Adipocyte (in vitro differentiated cells): ENCODE measurements around the gene RGS7BP.

Source experiments
- DNase-seq: peaks from one replicate; pipeline ENCODE4 v3.0.0-alpha.2; 2015; ENCODE audit warnings: low read depth
- H3K27me3 ChIP-seq: replicated peaks from 2 replicates; pipeline ENCODE4 v1.7.0; 2013; ENCODE audit warnings: mild to moderate bottlenecking, low read length, moderate library complexity; ENCODE audit not compliant: control insufficient read depth, insufficient read depth
- H3K36me3 ChIP-seq: 2 replicates; pipeline ENCODE4 v1.7.0; 2013; ENCODE audit warnings: low read length, mild to moderate bottlenecking, moderate library complexity; ENCODE audit not compliant: control insufficient read depth, insufficient read depth, severe bottlenecking
- H3K4me1 ChIP-seq: 2 replicates; pipeline ENCODE4 v1.7.0; 2013; ENCODE audit warnings: mild to moderate bottlenecking, low read length, moderate library complexity; ENCODE audit not compliant: control insufficient read depth, insufficient read depth
- H3K4me3 ChIP-seq: 2 replicates; pipeline ENCODE4 v1.7.0; 2013; ENCODE audit warnings: mild to moderate bottlenecking, low read length, moderate library complexity
- H3K9ac ChIP-seq: 2 replicates; pipeline ENCODE4 v1.7.0; 2013; ENCODE audit warnings: mild to moderate bottlenecking, low read length, moderate library complexity
- H3K9me3 ChIP-seq: 2 replicates; pipeline ENCODE4 v1.7.0; 2013; ENCODE audit warnings: mild to moderate bottlenecking, low read length, moderate library complexity; ENCODE audit not compliant: control insufficient read depth

Gene RGS7BP

GRCh38 chr5:64595031-64595855, 89.4 kb downstream of the RGS7BP start:
- no peak overlapping the region for H3K4me3 ChIP-seq
- H3K4me1 ChIP-seq = peaks cover 10% of the 10 kb centered on the region
- no peak overlapping the region for H3K9ac ChIP-seq
- H3K9me3 ChIP-seq = no peaks in the 10 kb centered on the region
- H3K27me3 ChIP-seq = peaks cover 16% of the 10 kb centered on the region
- DNase-seq = no peak
- H3K36me3 ChIP-seq = no peaks in the 10 kb centered on the region

- peaks cover 10% of the 10 kb centered on the region for H3K4me1 ChIP-seq
- H3K4me3 ChIP-seq = no peak overlapping the region
- H3K36me3 ChIP-seq = no peaks in the 10 kb centered on the region
- H3K9me3 ChIP-seq = no peaks in the 10 kb centered on the region
- H3K9ac ChIP-seq = no peak overlapping the region
- DNase-seq = no peak
- peaks cover 28% of the 10 kb centered on the region for H3K27me3 ChIP-seq
Measured at GRCh38 chr5:64599226-64599625, 93.4 kb downstream of the RGS7BP start.

GRCh38 chr5:64603676-64604075, 97.9 kb downstream of the RGS7BP start:
- peaks cover 36% of the 10 kb centered on the region for H3K27me3 ChIP-seq
- no peaks in the 10 kb centered on the region for H3K4me1 ChIP-seq
- peak; percentile 9 for DNase-seq
- H3K9me3 ChIP-seq = no peaks in the 10 kb centered on the region
- H3K9ac ChIP-seq = no peak overlapping the region
- H3K4me3 ChIP-seq = no peak overlapping the region
- no peaks in the 10 kb centered on the region for H3K36me3 ChIP-seq

- no peak overlapping the region for H3K9ac ChIP-seq
- no peaks in the 10 kb centered on the region for H3K36me3 ChIP-seq
- no peak overlapping the region for H3K4me3 ChIP-seq
- H3K9me3 ChIP-seq = no peaks in the 10 kb centered on the region
- H3K27me3 ChIP-seq = peaks cover 29% of the 10 kb centered on the region
- no peaks in the 10 kb centered on the region for H3K4me1 ChIP-seq
- DNase-seq = no peak
Measured at GRCh38 chr5:64606926-64607325, 101.1 kb downstream of the RGS7BP start.

GRCh38 chr5:64612344-64612961, 106.6 kb downstream of the RGS7BP start:
- no peaks in the 10 kb centered on the region for H3K9me3 ChIP-seq
- peaks cover 21% of the 10 kb centered on the region for H3K27me3 ChIP-seq
- DNase-seq = peak; percentile 89
- H3K4me1 ChIP-seq = no peaks in the 10 kb centered on the region
- H3K4me3 ChIP-seq = no peak overlapping the region
- H3K36me3 ChIP-seq = no peaks in the 10 kb centered on the region
- no peak overlapping the region for H3K9ac ChIP-seq

- Histone ChIP-seq H3K36me3 (no peaks in the 10 kb centered on the region), H3K9ac (no peak overlapping the region), H3K4me1 (peaks cover 6% of the 10 kb centered on the region), H3K4me3 (no peak overlapping the region), H3K27me3 (peaks cover 10% of the 10 kb centered on the region), H3K9me3 (no peaks in the 10 kb centered on the region)
- DNase-seq = no peak
Measured at GRCh38 chr5:64615895-64616294, 110.1 kb downstream of the RGS7BP start.

- H3K36me3 ChIP-seq = no peaks in the 10 kb centered on the region
- peaks cover 29% of the 10 kb centered on the region for H3K27me3 ChIP-seq
- H3K4me1 ChIP-seq = peaks cover 6% of the 10 kb centered on the region
- H3K9ac ChIP-seq = no peak overlapping the region
- no peak overlapping the region for H3K4me3 ChIP-seq
- H3K9me3 ChIP-seq = no peaks in the 10 kb centered on the region
- DNase-seq = no peak
Measured at GRCh38 chr5:64619609-64620008, 113.8 kb downstream of the RGS7BP start.

- Histone ChIP-seq H3K36me3 (no peaks in the 10 kb centered on the region), H3K27me3 (peaks cover 31% of the 10 kb centered on the region), H3K9ac (no peak overlapping the region), H3K9me3 (peaks cover 8% of the 10 kb centered on the region), H3K4me1 (peaks cover 6% of the 10 kb centered on the region), H3K4me3 (no peak overlapping the region)
- DNase-seq = no peak
Measured at GRCh38 chr5:64622991-64623390, 117.2 kb downstream of the RGS7BP start.

GRCh38 chr5:64625678-64626077, 119.9 kb downstream of the RGS7BP start:
- Histone ChIP-seq H3K9me3 (peaks cover 8% of the 10 kb centered on the region), H3K36me3 (no peaks in the 10 kb centered on the region), H3K4me3 (no peak overlapping the region), H3K27me3 (peaks cover 31% of the 10 kb centered on the region), H3K9ac (no peak overlapping the region), H3K4me1 (no peaks in the 10 kb centered on the region)
- DNase-seq = peak; percentile 71

- DNase-seq = no peak
- H3K9me3 ChIP-seq = peaks cover 8% of the 10 kb centered on the region
- peaks cover 10% of the 10 kb centered on the region for H3K27me3 ChIP-seq
- peaks cover 13% of the 10 kb centered on the region for H3K4me1 ChIP-seq
- H3K4me3 ChIP-seq = no peak overlapping the region
- no peak overlapping the region for H3K9ac ChIP-seq
- no peaks in the 10 kb centered on the region for H3K36me3 ChIP-seq
Measured at GRCh38 chr5:64628901-64629300, 123.1 kb downstream of the RGS7BP start.

GRCh38 chr5:64629841-64630240, 124.0 kb downstream of the RGS7BP start:
- DNase-seq = no peak
- Histone ChIP-seq H3K4me1 (peaks cover 13% of the 10 kb centered on the region), H3K9me3 (peaks cover 8% of the 10 kb centered on the region), H3K4me3 (no peak overlapping the region), H3K36me3 (no peaks in the 10 kb centered on the region), H3K9ac (no peak overlapping the region), H3K27me3 (peaks cover 5% of the 10 kb centered on the region)
